Tibial nerve (tissue), 4 donors: ENCODE measurements around the gene INPP5A.

Experiments used
- CTCF ChIP-seq, 5 experiments: fragments of 200-600 bp in 3 of 5; fragments of 450-650 bp in 2 of 5; sonication (generic) in 3 of 5; IDR thresholded peaks; one replicate each; pipeline ENCODE4 v1.5.1; 2016 to 2019; ENCODE audit warnings: antibody characterized with exemption in 5 of 5, mild to moderate bottlenecking in 3 of 5, moderate library complexity in 2 of 5
- EP300 ChIP-seq, 2 donors: sonication (generic); formaldehyde crosslinking; IDR thresholded peaks; one replicate each; pipeline ENCODE4 v1.6.1; 2017; ENCODE audit warnings: antibody characterized with exemption in 2 of 2, mild to moderate bottlenecking in 1 of 2
- POLR2A ChIP-seq, 2 donors: fragments of 450-650 bp; IDR thresholded peaks; one replicate each; pipeline ENCODE4 v1.6.1; 2017; ENCODE audit warnings: antibody characterized with exemption in 2 of 2, mild to moderate bottlenecking in 2 of 2, moderate library complexity in 2 of 2

DNA sequence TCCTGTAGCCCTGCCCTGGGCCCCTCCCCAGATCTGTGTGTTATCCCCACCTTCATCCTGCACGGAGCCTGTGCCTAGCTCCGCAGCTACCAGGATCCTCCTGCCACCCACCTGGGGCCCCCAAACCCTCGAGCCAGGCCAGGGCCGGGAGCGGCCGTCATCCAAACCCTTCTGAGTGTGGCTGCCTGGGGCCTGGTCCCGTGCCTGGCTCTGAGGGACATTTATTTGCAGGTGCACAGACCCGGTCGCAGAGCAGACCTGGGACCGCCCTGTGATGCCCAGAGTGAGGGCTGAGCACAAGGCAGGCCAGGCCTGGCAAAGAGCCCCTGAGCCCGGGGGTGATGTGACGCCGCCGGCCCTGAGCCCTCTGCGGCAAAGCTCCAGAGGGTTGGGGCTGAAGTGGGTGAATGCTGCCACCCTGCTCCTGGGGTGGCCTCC lies 27.4 kb upstream of the INPP5A start:
- no peak for TF ChIP-seq POLR2A (IDR thresholded peaks at IDR 0.05)
- TF ChIP-seq CTCF (IDR thresholded peaks at IDR 0.05) = no peak
- no peak for TF ChIP-seq EP300 (IDR thresholded peaks at IDR 0.05)
